Ectodermal cell (in vitro differentiated cells): ENCODE data around the gene CGB1.

Experiments used
- H3K27ac ChIP-seq: 2 replicates; pipeline ENCODE4 v1.7.0; 2013; ENCODE audit warnings: mild to moderate bottlenecking, low read depth, low read length; ENCODE audit not compliant: insufficient read depth, poor library complexity, severe bottlenecking
- H3K27me3 ChIP-seq: 2 replicates; pipeline ENCODE4 v1.7.0; 2013; ENCODE audit warnings: mild to moderate bottlenecking, low read length; ENCODE audit not compliant: insufficient read depth, control insufficient read depth, poor library complexity, severe bottlenecking
- H3K36me3 ChIP-seq: one replicate; pipeline ENCODE4 v1.7.0; 2013; ENCODE audit warnings: low read length; ENCODE audit not compliant: control insufficient read depth, insufficient read depth
- H3K4me1 ChIP-seq: one replicate; pipeline ENCODE4 v1.7.0; 2013; ENCODE audit warnings: low read length; ENCODE audit not compliant: control insufficient read depth, insufficient read depth
- H3K4me3 ChIP-seq: 2 replicates; pipeline ENCODE4 v1.7.0; 2013; ENCODE audit warnings: low read depth, low read length, control low read depth; ENCODE audit not compliant: insufficient read depth
- H3K9me3 ChIP-seq: 2 replicates; pipeline ENCODE4 v1.7.0; 2013; ENCODE audit warnings: mild to moderate bottlenecking, low read length, moderate library complexity; ENCODE audit not compliant: control insufficient read depth
- whole genome bisulfite sequencing, 2 experiments: methylation state at CpG; one replicate each; pipeline ENCODE4 v1.1.7; 2013; ENCODE audit warnings: missing lambda C conversion rate in 2 of 2; 5-methylcytosine and 5-hydroxymethylcytosine counted together

The CGB1 gene

DNA sequence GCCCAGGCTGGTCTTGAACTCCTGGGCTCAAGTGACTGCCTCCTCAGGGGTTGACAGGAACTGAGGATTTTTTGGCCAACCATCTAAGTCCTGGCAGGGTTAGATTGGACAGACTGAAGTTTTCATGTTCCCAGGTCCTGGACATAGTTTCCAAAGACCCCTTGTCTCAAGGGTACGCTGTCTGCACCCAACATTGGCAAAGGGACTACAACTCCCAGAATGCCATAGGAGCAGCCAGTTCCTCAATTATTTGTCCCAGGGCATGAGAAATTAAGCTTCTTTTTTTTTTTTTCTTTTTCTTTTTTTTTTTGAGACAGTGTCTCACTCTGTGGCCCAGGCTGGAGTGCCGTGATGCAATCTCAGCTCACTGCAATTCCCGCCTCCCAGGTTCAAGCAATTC is 50.5 kb downstream of the CGB1 start:
- WGBS, 2 experiments: 95 to 96% methylated on average over 3 of the region's 3 CpGs
- Histone ChIP-seq H3K4me3 (no peak overlapping the region), H3K36me3 (peaks cover 13% of the 10 kb centered on the region), H3K27ac (no peak overlapping the region), H3K9me3 (no peaks in the 10 kb centered on the region), H3K27me3 (no peaks in the 10 kb centered on the region), H3K4me1 (peaks cover 1% of the 10 kb centered on the region)

DNA sequence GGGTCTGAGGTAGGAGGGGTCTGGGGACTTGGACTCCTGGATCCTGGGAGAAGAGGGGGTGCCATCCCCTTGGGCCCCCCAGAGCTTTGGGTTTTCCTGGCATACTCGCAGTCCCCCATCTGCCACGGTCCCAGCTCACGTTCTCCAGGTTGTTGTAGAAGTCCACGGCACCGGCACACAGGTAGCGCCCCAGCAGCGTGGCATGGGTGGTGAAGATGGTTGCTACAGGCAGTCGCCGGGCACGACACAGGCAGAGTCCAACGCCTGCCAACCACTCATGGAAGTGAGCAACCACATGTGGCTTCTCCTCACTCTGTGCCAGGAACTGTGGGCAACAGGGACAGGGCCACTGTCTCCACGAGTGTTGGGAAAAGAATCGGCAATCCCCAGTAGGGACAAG is 51.0 kb downstream of the CGB1 start:
- no peak overlapping the region for H3K4me3 ChIP-seq

More for the DNA sequence above, 51.0 kb downstream of the CGB1 start:
- peaks cover 13% of the 10 kb centered on the region for H3K36me3 ChIP-seq
- H3K27me3 ChIP-seq: no peaks in the 10 kb centered on the region
- WGBS, 2 experiments: 95 to 97% methylated on average over 13 of the region's 13 CpGs
- no peaks in the 10 kb centered on the region for H3K4me1 ChIP-seq
- H3K27ac ChIP-seq: no peak overlapping the region
- H3K9me3 ChIP-seq: no peaks in the 10 kb centered on the region
